DND-41 (cell line): Measurements from ENCODE around the gene NUTM1.

Experiments used
- ATAC-seq: fragments of 200-7000 bp; cut with Tn5 transposase; 3 replicates; pipeline ENCODE4 v1.9.1; 2021; ENCODE audit warnings: low read depth; ENCODE audit not compliant: insufficient read depth
- DNase-seq: peaks from one replicate; pipeline ENCODE4 v3.0.0-alpha.2; 2020
- H2AFZ ChIP-seq: 2 replicates; pipeline ENCODE4 v1.6.0; 2012; ENCODE audit warnings: low read depth, low read length
- H3K27ac ChIP-seq: 2 replicates; pipeline ENCODE4 v1.5.1; 2012; ENCODE audit warnings: low read length, inconsistent platforms
- H3K27me3 ChIP-seq: fragments of 200-600 bp; sonication (generic); 2 replicates; pipeline ENCODE4 v1.6.0; 2012; ENCODE audit warnings: low read length, mild to moderate bottlenecking, inconsistent platforms; ENCODE audit not compliant: insufficient read depth, poor library complexity
- H3K36me3 ChIP-seq: 2 replicates; pipeline ENCODE4 v1.5.1; 2012; ENCODE audit warnings: low read length, inconsistent platforms; ENCODE audit not compliant: insufficient read depth
- H3K4me1 ChIP-seq: 2 replicates; pipeline ENCODE4 v1.5.1; 2012; ENCODE audit warnings: mild to moderate bottlenecking, low read length; ENCODE audit not compliant: insufficient read depth
- H3K4me2 ChIP-seq: 2 replicates; pipeline ENCODE4 v1.6.0; 2012; ENCODE audit warnings: mild to moderate bottlenecking, moderate library complexity, low read length, inconsistent platforms; ENCODE audit not compliant: insufficient read depth
- H3K4me3 ChIP-seq, 2 experiments: fragments of 200-600 bp in 1 of 2; shearing (Covaris generic) in 1 of 2; 2 replicates each; pipeline ENCODE4 v1.5.1; 2012 to 2016; ENCODE audit warnings: inconsistent platforms in 2 of 2, low read length in 2 of 2, mild to moderate bottlenecking in 2 of 2, low read depth in 1 of 2, moderate library complexity in 1 of 2
- H3K79me2 ChIP-seq: 2 replicates; pipeline ENCODE4 v1.6.0; 2012; ENCODE audit warnings: low read length, inconsistent platforms; ENCODE audit not compliant: insufficient read depth
- H3K9ac ChIP-seq: 2 replicates; pipeline ENCODE4 v1.6.0; 2012; ENCODE audit warnings: low read depth, mild to moderate bottlenecking, inconsistent platforms, low read length, moderate library complexity
- H3K9me3 ChIP-seq: 2 replicates; pipeline ENCODE4 v1.5.1; 2012; ENCODE audit warnings: low read length, moderate library complexity, mild to moderate bottlenecking, inconsistent platforms; ENCODE audit not compliant: insufficient read depth, severe bottlenecking
- H4K20me1 ChIP-seq: 2 replicates; pipeline ENCODE4 v1.6.0; 2012; ENCODE audit warnings: low read length; ENCODE audit not compliant: insufficient read depth
- CTCF ChIP-seq: IDR thresholded peaks from 2 replicates; pipeline ENCODE4 v1.5.1; 2012; ENCODE audit warnings: borderline replicate concordance, low read length, moderate library complexity, mild to moderate bottlenecking; ENCODE audit not compliant: poor library complexity, severe bottlenecking; ENCODE audit errors: extremely low read depth
- EZH2 ChIP-seq: IDR thresholded peaks from 3 replicates; pipeline ENCODE4 v1.6.1; 2012; ENCODE audit warnings: borderline replicate concordance, low read depth, mild to moderate bottlenecking, moderate library complexity, low read length, inconsistent platforms; ENCODE audit not compliant: severe bottlenecking

Gene NUTM1

GRCh38 chr15:34342737-34343575 is at the start of gene NUTM1, which contains the start of gene NOP10:
TSS of gene NUTM1 (plus strand) at chr15:34343315. CDS start at chr15:34343697, 382 bp downstream.
TSS of gene NOP10 (minus strand) at chr15:34343136. CDS start at chr15:34343073, 63 bp downstream.
- H3K4me3 ChIP-seq: peak within 1 kb of the TSS; percentile 31 to 68; a peak in 3 of 4 replicates
- H3K9ac ChIP-seq: peak within 1 kb of the TSS; percentile 57
- no peaks in the 10 kb centered on the region for H3K27me3 ChIP-seq

GRCh38 chr15:34297059-34297458 is 46.1 kb upstream of the NUTM1 start:
- Histone ChIP-seq H3K9ac (no peak overlapping the region), H3K79me2 (no peaks in the 10 kb centered on the region), H3K9me3 (no peaks in the 10 kb centered on the region), H3K4me1 (no peaks in the 10 kb centered on the region), H3K27ac (no peak overlapping the region), H3K4me3 (no peak overlapping the region), H3K27me3 (no peaks in the 10 kb centered on the region), H4K20me1 (no peaks in the 10 kb centered on the region), H3K36me3 (no peaks in the 10 kb centered on the region), H3K4me2 (no peak overlapping the region), H2AFZ (no peak overlapping the region)
- ATAC-seq (no peak), DNase-seq (no peak)
- no peak for TF ChIP-seq CTCF
- TF ChIP-seq EZH2: no peak

More at GRCh38 chr15:34342737-34343575, at the start of gene NUTM1, which contains the start of gene NOP10:
- Histone ChIP-seq H2AFZ (peak within 1 kb of the TSS; percentile 77), H3K4me1 (peaks cover 25% of the 10 kb centered on the region), H3K79me2 (peaks cover 24% of the 10 kb centered on the region), H3K4me2 (peak within 1 kb of the TSS; percentile 83), H3K9me3 (no peaks in the 10 kb centered on the region), H4K20me1 (no peaks in the 10 kb centered on the region), H3K27ac (peak within 1 kb of the TSS; percentile 86), H3K36me3 (peaks cover 19% of the 10 kb centered on the region)
- TF ChIP-seq CTCF (peak; percentile 96), EZH2 (no peak)
- DNase-seq: peak; percentile 91
- ATAC-seq: peak; percentile 91

GRCh38 chr15:34301058-34301457 is 42.1 kb upstream of the NUTM1 start:
- TF ChIP-seq CTCF: no peak
- TF ChIP-seq EZH2: no peak
- Histone ChIP-seq H3K4me1 (no peaks in the 10 kb centered on the region), H3K27ac (no peak overlapping the region), H3K4me2 (no peak overlapping the region), H4K20me1 (no peaks in the 10 kb centered on the region), H3K9me3 (no peaks in the 10 kb centered on the region), H3K79me2 (no peaks in the 10 kb centered on the region), H3K9ac (no peak overlapping the region), H3K4me3 (no peak overlapping the region), H3K27me3 (no peaks in the 10 kb centered on the region), H2AFZ (no peak overlapping the region), H3K36me3 (no peaks in the 10 kb centered on the region)
- no peak for ATAC-seq
- no peak for DNase-seq
